Neural cell (in vitro differentiated cells): ENCODE data around the gene NUDT3. TPM values are rescaled to one million over a fixed set of nuclear protein-coding genes. Genes with fewer than 3 reads are reported as not detected.

ENCODE experiments used
- H2AFZ ChIP-seq: fragments of 200-600, 300-800 bp; sonication (generic), shearing (Covaris generic); 2 replicates; pipeline ENCODE4 v1.6.0; 2014; ENCODE audit warnings: low read depth, mild to moderate bottlenecking, antibody characterized with exemption, low read length, moderate library complexity
- H3F3A ChIP-seq: fragments of 200-600 bp; shearing (Covaris generic); 2 replicates; pipeline ENCODE4 v1.6.1; 2016; ENCODE audit warnings: mild to moderate bottlenecking, moderate library complexity, mixed read lengths, antibody characterized with exemption, low read length; ENCODE audit not compliant: insufficient read depth, poor library complexity, severe bottlenecking
- H3K27ac ChIP-seq: fragments of 200-600, 300-800 bp; sonication (generic), shearing (Covaris generic); 2 replicates; pipeline ENCODE4 v1.5.1; 2014; ENCODE audit warnings: mild to moderate bottlenecking, low read length, moderate library complexity
- H3K27me3 ChIP-seq: fragments of 300-800, 200-600 bp; sonication (generic), shearing (Covaris generic); 2 replicates; pipeline ENCODE4 v1.6.0; 2014; ENCODE audit warnings: mild to moderate bottlenecking, low read depth, low read length, moderate library complexity; ENCODE audit not compliant: insufficient read depth
- H3K36me3 ChIP-seq: fragments of 300-800, 200-600 bp; sonication (generic), shearing (Covaris generic); 2 replicates; pipeline ENCODE4 v1.5.1; 2014; ENCODE audit warnings: mild to moderate bottlenecking, antibody characterized with exemption, low read length, moderate library complexity; ENCODE audit not compliant: insufficient read depth
- H3K4me2 ChIP-seq: fragments of 300-800, 200-600 bp; sonication (generic), shearing (Covaris generic); 2 replicates; pipeline ENCODE4 v1.6.0; 2014; ENCODE audit warnings: mild to moderate bottlenecking, low read length
- H3K4me3 ChIP-seq: fragments of 300-800, 200-600 bp; sonication (generic), shearing (Covaris generic); 2 replicates; pipeline ENCODE4 v1.5.1; 2014; ENCODE audit warnings: mild to moderate bottlenecking, low read length, moderate library complexity
- H3K79me2 ChIP-seq: fragments of 200-600 bp; shearing (Covaris generic); replicated peaks from 2 replicates; pipeline ENCODE4 v1.6.0; 2014; ENCODE audit warnings: mild to moderate bottlenecking, low read length, moderate library complexity; ENCODE audit not compliant: insufficient read depth
- H3K9ac ChIP-seq: fragments of 300-800, 200-600 bp; sonication (generic), shearing (Covaris generic); 2 replicates; pipeline ENCODE4 v1.6.1; 2016; ENCODE audit warnings: mild to moderate bottlenecking, low read length, mixed read lengths
- H3K9me2 ChIP-seq: fragments of 200-600 bp; shearing (Covaris generic); 2 replicates; pipeline ENCODE4 v1.6.1; 2016; ENCODE audit warnings: mild to moderate bottlenecking, low read length, mixed read lengths; ENCODE audit not compliant: insufficient read depth
- H3K9me3 ChIP-seq: fragments of 200-600, 300-800 bp; sonication (generic), shearing (Covaris generic); 2 replicates; pipeline ENCODE4 v1.6.1; 2016; ENCODE audit warnings: mild to moderate bottlenecking, mixed run types, low read length, moderate library complexity, mixed read lengths
- H4K20me1 ChIP-seq: fragments of 200-600 bp; shearing (Covaris generic); 2 replicates; pipeline ENCODE4 v1.6.1; 2016; ENCODE audit warnings: mild to moderate bottlenecking, mixed run types; ENCODE audit not compliant: insufficient read depth
- CTCF ChIP-seq: fragments of 450-650 bp; IDR thresholded peaks from 2 replicates; pipeline ENCODE4 v1.5.1; 2014; ENCODE audit warnings: antibody characterized with exemption, mild to moderate bottlenecking, moderate library complexity; ENCODE audit not compliant: poor library complexity, severe bottlenecking
- EP300 ChIP-seq: fragments of 450-650 bp; conservative IDR thresholded peaks from 2 replicates; pipeline ENCODE4 v1.6.1; 2014; ENCODE audit warnings: antibody characterized with exemption, mild to moderate bottlenecking, moderate library complexity; ENCODE audit not compliant: poor library complexity, severe bottlenecking
- EZH2 ChIP-seq: fragments of 200-600, 300-800 bp; shearing (Covaris generic), sonication (generic); IDR thresholded peaks from 2 replicates; pipeline ENCODE4 v1.6.1; 2014; ENCODE audit warnings: antibody characterized with exemption, low read length, borderline replicate concordance, mild to moderate bottlenecking; ENCODE audit not compliant: insufficient read depth, poor library complexity, severe bottlenecking
- MXI1 ChIP-seq: fragments of 450-650 bp; conservative IDR thresholded peaks from 2 replicates; pipeline ENCODE4 v1.6.1; 2014; ENCODE audit warnings: antibody characterized with exemption, mild to moderate bottlenecking; ENCODE audit not compliant: poor library complexity, severe bottlenecking
- POLR2AphosphoS5 ChIP-seq: IDR thresholded peaks from 2 replicates; pipeline ENCODE4 v1.6.1; 2012
- RAD21 ChIP-seq: fragments of 450-650 bp; conservative IDR thresholded peaks from 2 replicates; pipeline ENCODE4 v1.6.1; 2014; ENCODE audit warnings: antibody characterized with exemption, mild to moderate bottlenecking, moderate library complexity
- REST ChIP-seq: IDR thresholded peaks from 2 replicates; pipeline ENCODE4 v1.6.1; 2012; ENCODE audit warnings: borderline replicate concordance
- SMC3 ChIP-seq: fragments of 450-650 bp; conservative IDR thresholded peaks from 2 replicates; pipeline ENCODE4 v1.6.1; 2014; ENCODE audit warnings: antibody characterized with exemption, mild to moderate bottlenecking, moderate library complexity; ENCODE audit not compliant: poor library complexity
- TAF1 ChIP-seq: IDR thresholded peaks from 2 replicates; pipeline ENCODE4 v1.6.1; 2012; ENCODE audit warnings: low read depth
- polyA plus RNA-seq: library from polyadenylated mRNA; depleted of rRNA; stranded (reverse); fragments of >200 nt; gene quantifications from 2 replicates; pipeline ENCODE4 v1.2.3, GENCODE V29; 2014

The NUDT3 gene
- polyA plus RNA-seq, 1 donor from 2014 or later = 80.2 TPM

DNA sequence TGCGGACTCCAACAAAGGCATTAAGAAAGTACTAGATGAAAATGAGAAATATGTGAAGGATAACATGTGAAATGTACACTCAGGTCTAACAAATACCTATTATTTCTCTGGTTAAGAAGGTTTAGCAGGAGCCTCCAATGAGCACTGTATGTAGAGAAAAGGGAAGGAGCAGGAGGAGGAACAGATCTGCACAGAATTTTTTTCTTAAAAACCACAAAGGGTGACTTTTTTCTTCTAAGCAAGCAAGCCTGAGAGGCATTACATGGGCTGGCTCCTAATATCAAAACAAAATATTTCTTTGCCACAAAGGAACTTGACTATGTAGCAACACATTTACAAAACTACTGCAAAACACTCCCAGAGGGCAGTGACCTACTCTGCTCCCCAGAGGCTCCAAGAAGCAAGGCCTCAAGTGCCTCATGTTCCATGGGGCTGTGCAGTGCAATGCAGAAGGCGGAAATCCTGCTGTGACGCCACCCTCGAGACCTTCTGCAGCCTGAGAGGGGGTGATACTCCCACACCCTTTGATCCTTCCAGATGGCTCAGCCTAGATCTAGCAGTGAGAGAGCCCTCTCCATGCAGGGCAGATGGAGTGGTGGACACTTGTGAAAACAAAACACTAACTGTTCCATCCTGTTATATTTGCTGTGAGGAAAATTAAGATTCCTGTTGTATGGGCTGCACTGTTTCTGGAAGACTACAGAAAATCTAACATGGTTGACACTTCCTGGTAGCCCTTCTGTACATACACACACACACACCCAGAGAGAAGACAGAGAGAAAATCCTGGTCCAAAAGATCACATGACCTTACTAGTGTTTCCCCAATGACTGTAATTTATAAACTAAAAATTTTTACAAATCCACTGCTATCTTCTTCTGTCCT is 107.7 kb downstream of the NUDT3 start:
- Histone ChIP-seq H3K27ac (no peak overlapping the region), H2AFZ (no peak overlapping the region), H3K79me2 (no peaks in the 10 kb centered on the region), H4K20me1 (no peaks in the 10 kb centered on the region), H3K4me3 (no peak overlapping the region), H3K4me2 (no peak overlapping the region), H3F3A (no peaks in the 10 kb centered on the region), H3K9me2 (no peaks in the 10 kb centered on the region), H3K9ac (no peak overlapping the region), H3K27me3 (no peaks in the 10 kb centered on the region), H3K36me3 (peaks cover 4% of the 10 kb centered on the region), H3K9me3 (no peaks in the 10 kb centered on the region)
- no peak for TF ChIP-seq MXI1
- no peak for TF ChIP-seq SMC3
- no peak for TF ChIP-seq REST
- TF ChIP-seq POLR2AphosphoS5 = no peak
- no peak for TF ChIP-seq EP300

DNA sequence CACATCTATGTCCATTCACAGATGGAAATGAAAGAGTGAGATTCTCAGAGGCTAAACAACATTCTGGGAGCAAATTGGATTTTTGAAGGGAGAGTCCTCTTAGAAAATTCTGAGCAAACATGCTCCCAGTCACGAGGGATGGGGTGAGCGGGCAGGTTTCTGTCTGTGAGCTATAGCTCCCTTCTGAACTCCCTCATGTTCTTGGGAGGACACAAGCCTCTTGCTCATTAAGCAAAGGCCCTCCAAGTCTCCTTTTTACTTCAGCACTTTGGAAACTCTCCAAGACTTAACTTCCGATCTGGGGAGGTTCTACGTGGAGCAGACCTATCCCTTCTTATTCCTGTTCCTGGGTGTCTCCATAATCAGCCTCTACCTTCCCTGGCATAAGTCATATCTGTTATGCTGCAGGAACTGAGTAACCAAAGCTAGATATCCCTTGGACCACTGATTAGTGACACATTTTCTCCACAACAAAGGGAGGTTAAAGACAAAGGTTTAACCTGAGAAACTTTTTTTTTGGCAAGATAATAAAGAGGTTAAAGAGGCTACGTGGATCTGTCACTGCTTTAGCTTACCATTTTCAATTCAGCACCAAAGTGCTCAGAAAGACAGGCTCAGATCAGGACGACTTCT is 110.7 kb downstream of the NUDT3 start:
- H4K20me1 ChIP-seq = no peaks in the 10 kb centered on the region
- H2AFZ ChIP-seq = no peak overlapping the region
- peaks cover 4% of the 10 kb centered on the region for H3K36me3 ChIP-seq
- no peaks in the 10 kb centered on the region for H3F3A ChIP-seq
- TF ChIP-seq POLR2AphosphoS5 = no peak
- no peak for TF ChIP-seq CTCF
- no peak for TF ChIP-seq RAD21
- no peak for TF ChIP-seq TAF1
- no peak for TF ChIP-seq REST
- TF ChIP-seq EZH2 = no peak
- TF ChIP-seq MXI1 = no peak
- no peak for TF ChIP-seq EP300
- no peak for TF ChIP-seq SMC3
- H3K9me3 ChIP-seq = no peaks in the 10 kb centered on the region
- no peaks in the 10 kb centered on the region for H3K27me3 ChIP-seq
- no peak overlapping the region for H3K27ac ChIP-seq
- H3K79me2 ChIP-seq = no peaks in the 10 kb centered on the region
- no peak overlapping the region for H3K9ac ChIP-seq
- no peaks in the 10 kb centered on the region for H3K9me2 ChIP-seq
- H3K4me2 ChIP-seq = no peak overlapping the region
- no peak overlapping the region for H3K4me3 ChIP-seq
